Measurements from ENCODE around the gene SLC45A3. TPM values are rescaled to one million over a fixed set of nuclear protein-coding genes. Genes with fewer than 3 reads are reported as not detected.

Gene SLC45A3
- total RNA-seq, 4 donors from 2014 or later = 12.2 to 29.1 (median 17.0) TPM

DNA sequence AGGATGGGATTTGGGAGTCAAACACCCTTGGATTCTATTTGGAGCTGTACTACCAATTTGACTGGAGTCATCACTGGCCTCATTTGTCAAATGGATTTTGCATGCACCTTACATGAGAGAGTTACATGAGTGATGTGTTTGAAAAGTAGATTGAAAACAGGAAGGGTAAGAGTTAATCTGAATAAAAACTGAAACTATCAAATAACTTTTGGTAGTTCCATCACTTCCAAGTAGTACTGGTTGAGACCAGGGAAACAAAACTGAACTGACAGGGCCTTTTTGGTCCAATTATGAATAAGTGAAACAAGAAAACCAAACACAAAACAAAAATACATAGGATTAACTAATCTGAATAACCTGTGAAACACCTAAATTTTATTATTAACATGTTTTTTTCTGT, 39.5 kb upstream of the SLC45A3 start:
- Histone ChIP-seq H3K4me3 (no peak overlapping the region), H3K9me3 (no peaks in the 10 kb centered on the region), H3K36me3 (peaks cover 0 to 57% (median 22%) of the 10 kb centered on the region in 4 donors), H3K27ac (no peak overlapping the region), H3K4me1 (peaks cover 0 to 23% (median 14%) of the 10 kb centered on the region in 4 donors), H3K27me3 (no peaks in the 10 kb centered on the region)
- in situ Hi-C loops (cut with MboI; ENCODE audit: low pct_ligation_motif_present in 1 of 4, low pct_unique_long_range_greater_than_20kb in 1 of 4, low sequenced_read_pairs in 3 of 4) (loop anchor here in 1 of 4 donors (10.0 kb wide), 1 partner anchor 65 kb away; no protein-coding TSS in a partner anchor), intact Hi-C loops (cut with DNase I; ENCODE audit: low total_unique reads) (no loop called here)
- DNase-seq = no peak
- TF ChIP-seq, protein P1, sequence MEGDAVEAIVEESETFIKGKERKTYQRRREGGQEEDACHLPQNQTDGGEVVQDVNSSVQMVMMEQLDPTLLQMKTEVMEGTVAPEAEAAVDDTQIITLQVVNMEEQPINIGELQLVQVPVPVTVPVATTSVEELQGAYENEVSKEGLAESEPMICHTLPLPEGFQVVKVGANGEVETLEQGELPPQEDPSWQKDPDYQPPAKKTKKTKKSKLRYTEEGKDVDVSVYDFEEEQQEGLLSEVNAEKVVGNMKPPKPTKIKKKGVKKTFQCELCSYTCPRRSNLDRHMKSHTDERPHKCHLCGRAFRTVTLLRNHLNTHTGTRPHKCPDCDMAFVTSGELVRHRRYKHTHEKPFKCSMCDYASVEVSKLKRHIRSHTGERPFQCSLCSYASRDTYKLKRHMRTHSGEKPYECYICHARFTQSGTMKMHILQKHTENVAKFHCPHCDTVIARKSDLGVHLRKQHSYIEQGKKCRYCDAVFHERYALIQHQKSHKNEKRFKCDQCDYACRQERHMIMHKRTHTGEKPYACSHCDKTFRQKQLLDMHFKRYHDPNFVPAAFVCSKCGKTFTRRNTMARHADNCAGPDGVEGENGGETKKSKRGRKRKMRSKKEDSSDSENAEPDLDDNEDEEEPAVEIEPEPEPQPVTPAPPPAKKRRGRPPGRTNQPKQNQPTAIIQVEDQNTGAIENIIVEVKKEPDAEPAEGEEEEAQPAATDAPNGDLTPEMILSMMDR (IDR thresholded peaks at IDR 0.05) = no peak
- TF ChIP-seq POLR2AphosphoS5 (IDR thresholded peaks at IDR 0.05) = no peak

DNA sequence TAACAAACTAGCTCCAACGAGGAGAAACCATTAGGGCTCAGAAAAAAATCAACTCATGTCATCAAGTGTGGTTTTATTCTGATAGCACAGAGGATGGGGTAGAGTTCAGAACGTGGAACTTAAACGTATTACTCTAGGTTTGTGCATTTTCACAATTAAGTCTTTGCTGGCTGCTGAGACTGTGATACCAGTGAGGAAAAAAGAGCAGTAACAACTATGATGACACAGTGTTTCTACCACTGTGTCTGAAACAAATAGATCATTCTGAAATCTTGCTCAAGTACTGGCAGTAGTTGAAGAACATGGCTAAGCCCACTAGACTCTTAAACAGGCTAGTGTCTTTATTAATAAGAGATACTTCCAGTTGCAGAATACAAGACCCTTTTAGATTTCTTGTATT, 38.7 kb upstream of the SLC45A3 start:
- Histone ChIP-seq H3K9me3 (no peaks in the 10 kb centered on the region), H3K36me3 (peaks cover 0 to 55% (median 22%) of the 10 kb centered on the region in 4 donors), H3K4me3 (no peak overlapping the region), H3K4me1 (peaks cover 0 to 24% (median 15%) of the 10 kb centered on the region in 4 donors), H3K27me3 (no peaks in the 10 kb centered on the region), H3K27ac (no peak overlapping the region)
- no peak for DNase-seq
- in situ Hi-C loops (cut with MboI; ENCODE audit: low pct_ligation_motif_present in 1 of 4, low pct_unique_long_range_greater_than_20kb in 1 of 4, low sequenced_read_pairs in 3 of 4) (loop anchor here in 1 of 4 donors (10.0 kb wide), 1 partner anchor 64 kb away; no protein-coding TSS in a partner anchor), intact Hi-C loops (cut with DNase I; ENCODE audit: low total_unique reads) (no loop called here)
- TF ChIP-seq POLR2A (IDR thresholded peaks at IDR 0.05) (no peak), EP300 (IDR thresholded peaks at IDR 0.05; ENCODE audit: low read depth) (no peak), POLR2AphosphoS5 (IDR thresholded peaks at IDR 0.05) (no peak)
- TF ChIP-seq, protein P1 (IDR thresholded peaks at IDR 0.05) = no peak
- 53 to 72% methylated on average over 3 of the region's 3 CpGs for WGBS, 2 donors (ENCODE audit: low coverage in 1 of 2)

DNA sequence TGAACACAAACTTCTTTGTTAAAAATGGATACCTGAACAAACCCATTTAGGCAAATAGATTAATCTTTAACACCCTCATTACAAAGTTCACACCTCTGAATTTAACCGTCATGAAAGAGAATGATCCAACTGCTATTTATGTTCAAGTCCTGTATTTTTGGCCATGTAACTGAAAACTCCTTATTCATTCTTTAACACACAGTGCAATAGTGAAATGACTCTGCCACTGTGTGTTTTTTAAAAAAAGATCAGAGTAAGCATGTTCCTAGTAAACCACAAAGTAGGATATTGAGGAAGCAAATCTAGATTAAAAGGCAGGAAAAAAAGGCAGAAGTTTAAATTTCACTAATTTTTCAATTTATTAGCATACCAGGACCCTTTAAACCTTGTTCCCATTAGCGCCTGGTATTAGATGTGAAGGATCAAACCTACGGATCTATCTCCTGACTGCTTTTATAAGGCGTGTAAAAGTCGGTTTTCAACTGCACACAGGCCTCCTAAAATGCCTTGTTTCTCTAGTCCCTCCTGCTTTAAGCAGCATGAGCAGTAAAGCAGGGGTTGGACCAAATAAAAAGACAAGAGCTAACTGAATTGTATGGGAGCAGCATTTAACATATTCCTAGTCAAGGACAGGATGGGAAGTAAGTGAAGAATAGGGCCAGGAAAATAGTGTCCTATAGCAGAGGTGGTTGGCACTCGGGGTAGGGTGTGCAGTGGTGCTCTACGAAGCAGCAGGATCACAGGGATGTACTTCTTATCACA, 36.2 kb upstream of the SLC45A3 start:
- intact Hi-C loops (cut with DNase I; ENCODE audit: low total_unique reads) (no loop called here), in situ Hi-C loops (cut with MboI; ENCODE audit: low pct_ligation_motif_present in 1 of 4, low pct_unique_long_range_greater_than_20kb in 1 of 4, low sequenced_read_pairs in 3 of 4) (loop anchor here in 1 of 4 donors (10.0 kb wide), 1 partner anchor 62 kb away; no protein-coding TSS in a partner anchor)
- H3K4me1 ChIP-seq = peaks cover 0 to 40% (median 24%) of the 10 kb centered on the region in 4 donors
- 58 to 65% methylated on average over 5 to 7 of the region's 7 CpGs for WGBS, 2 donors (ENCODE audit: low coverage in 1 of 2)
- no peak overlapping the region for H3K4me3 ChIP-seq
- TF ChIP-seq POLR2A (IDR thresholded peaks at IDR 0.05) = no peak
- TF ChIP-seq, protein P1 (IDR thresholded peaks at IDR 0.05) = no peak
- no peak for TF ChIP-seq EP300 (IDR thresholded peaks at IDR 0.05; ENCODE audit: low read depth)
- no peak for TF ChIP-seq POLR2AphosphoS5 (IDR thresholded peaks at IDR 0.05)
- H3K9me3 ChIP-seq = no peaks in the 10 kb centered on the region
- peaks cover 0 to 40% (median 19%) of the 10 kb centered on the region in 4 donors for H3K36me3 ChIP-seq
- peak overlapping the region; percentile 17 to 74 (median 38) for H3K27ac ChIP-seq
- no peak for DNase-seq
- H3K27me3 ChIP-seq = no peaks in the 10 kb centered on the region

DNA sequence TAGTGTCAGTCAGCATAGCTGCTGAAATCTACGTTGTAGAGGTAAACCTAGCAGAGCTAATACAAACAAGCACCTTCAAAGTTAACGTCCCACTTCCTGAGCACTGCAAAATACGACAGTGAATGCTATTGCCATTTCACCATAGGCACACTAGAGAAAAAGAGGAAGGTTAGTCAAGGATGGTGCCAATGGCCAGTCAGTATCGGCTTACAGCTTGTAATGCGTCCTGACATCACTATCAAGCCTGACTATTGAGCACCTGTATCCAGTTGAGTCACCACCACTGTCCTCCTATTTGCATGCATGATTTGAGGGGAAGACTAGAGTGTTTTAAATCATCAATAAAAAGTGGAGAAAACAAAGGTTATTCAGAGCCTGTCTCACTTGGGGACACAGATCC, 35.3 kb upstream of the SLC45A3 start:
- TF ChIP-seq POLR2A (IDR thresholded peaks at IDR 0.05) = no peak
- WGBS, 2 donors (ENCODE audit: low coverage in 1 of 2) = 69 to 78% methylated on average over 3 to 5 of the region's 5 CpGs
- Histone ChIP-seq H3K4me3 (no peak overlapping the region), H3K9me3 (no peaks in the 10 kb centered on the region), H3K4me1 (peaks cover 0 to 43% (median 24%) of the 10 kb centered on the region in 4 donors), H3K27ac (peak overlapping the region in 1 of 4 donors; percentile 74), H3K27me3 (no peaks in the 10 kb centered on the region), H3K36me3 (peaks cover 0 to 31% (median 15%) of the 10 kb centered on the region in 4 donors)
- DNase-seq = no peak
- in situ Hi-C loops (cut with MboI; ENCODE audit: low pct_ligation_motif_present in 1 of 4, low pct_unique_long_range_greater_than_20kb in 1 of 4, low sequenced_read_pairs in 3 of 4) = loop anchor here in 1 of 4 donors (10.0 kb wide), 1 partner anchor 61 kb away; no protein-coding TSS in a partner anchor
- intact Hi-C loops (cut with DNase I; ENCODE audit: low total_unique reads) = no loop called here

All from transverse colon (tissue), 4 donors.